ENCODE data around the gene PIAS2.
"Not testable (repeated sequence)": the region's sequence is repeated elsewhere in the genome, so short reads cannot be mapped to it uniquely, and the experiment has no call there.

PIAS2 gene

GRCh38 chr18:46830633-46831032 lies 86.7 kb downstream of the PIAS2 start:
- no peak for DNase-seq

GRCh38 chr18:46829947-46830346 lies 87.4 kb downstream of the PIAS2 start:
- DNase-seq, result no peak

- no peak for DNase-seq
Observed at GRCh38 chr18:46829531-46829930, 87.8 kb downstream of the PIAS2 start.

- no peak for DNase-seq
Observed at GRCh38 chr18:46821856-46822711, 95.2 kb downstream of the PIAS2 start.

GRCh38 chr18:46820863-46821262 lies 96.4 kb downstream of the PIAS2 start:
- no peak for DNase-seq

DNA sequence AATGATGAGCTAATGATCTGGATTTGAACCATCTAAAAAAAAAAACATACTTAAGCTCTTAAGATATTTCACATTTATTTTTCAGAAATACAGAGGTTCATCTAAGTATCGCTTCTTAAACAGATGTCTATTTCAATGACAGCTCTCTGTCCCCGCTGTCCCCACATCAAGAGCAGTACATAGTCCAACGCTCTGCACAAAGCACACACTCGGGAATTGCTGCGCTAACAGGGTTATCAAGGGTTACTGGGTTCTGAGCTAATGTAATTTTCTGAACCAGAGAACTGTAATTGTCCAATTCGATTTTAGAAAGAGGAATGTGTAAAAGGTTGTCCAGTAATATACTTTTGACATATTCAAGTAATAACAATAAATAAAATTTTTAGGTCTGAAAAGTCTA lies 101.6 kb downstream of the PIAS2 start:
- DNase-seq, result no peak

- no peak for DNase-seq
Observed at GRCh38 chr18:46814399-46814798, 102.9 kb downstream of the PIAS2 start.

GRCh38 chr18:46812311-46812710 lies 105.0 kb downstream of the PIAS2 start:
- no peak for DNase-seq

GRCh38 chr18:46810481-46811000 lies 106.8 kb downstream of the PIAS2 start:
- no peak for DNase-seq

DNA sequence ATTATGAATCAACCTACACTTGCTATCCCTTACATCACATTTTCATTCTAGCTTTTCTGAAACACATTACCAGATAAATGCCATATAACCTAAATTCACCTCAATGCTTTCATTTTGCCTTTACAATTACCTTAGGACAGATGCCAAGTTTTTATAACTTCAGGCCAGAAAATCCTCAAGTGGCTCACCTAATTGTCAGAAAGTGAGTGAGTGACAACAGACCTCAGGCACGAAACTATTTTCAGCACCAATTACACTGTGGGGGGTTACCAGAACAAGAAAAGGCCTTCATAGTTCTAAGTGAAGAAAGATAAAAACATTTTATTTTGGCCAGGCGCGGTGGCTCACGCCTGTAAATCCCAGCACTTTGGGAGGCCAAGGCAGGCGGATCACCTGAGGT lies 108.2 kb downstream of the PIAS2 start:
- DNase-seq, result no peak

DNA sequence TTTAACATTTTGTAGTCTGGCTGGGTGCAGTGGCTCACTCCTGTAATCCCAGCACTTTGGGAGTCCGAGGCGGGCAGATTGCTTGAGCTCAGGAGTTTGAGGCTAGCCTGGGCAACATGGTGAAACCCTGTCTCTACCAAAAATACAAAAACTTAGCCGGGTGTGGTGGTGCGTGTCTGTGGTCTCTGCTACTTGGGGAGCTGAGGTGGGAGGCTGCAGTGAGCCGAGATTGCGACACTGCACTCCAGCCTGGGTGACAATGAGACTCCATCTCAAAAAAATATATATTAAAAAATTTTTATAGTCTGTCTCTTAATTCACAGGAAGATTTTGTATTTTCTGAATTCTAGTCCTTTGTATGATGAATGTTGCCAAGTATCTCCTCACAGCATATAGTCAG lies 121.4 kb downstream of the PIAS2 start:
- DNase-seq, result not testable (repeated sequence)

GRCh38 chr18:46794607-46795006 lies 122.7 kb downstream of the PIAS2 start:
- DNase-seq, result no peak

DNA sequence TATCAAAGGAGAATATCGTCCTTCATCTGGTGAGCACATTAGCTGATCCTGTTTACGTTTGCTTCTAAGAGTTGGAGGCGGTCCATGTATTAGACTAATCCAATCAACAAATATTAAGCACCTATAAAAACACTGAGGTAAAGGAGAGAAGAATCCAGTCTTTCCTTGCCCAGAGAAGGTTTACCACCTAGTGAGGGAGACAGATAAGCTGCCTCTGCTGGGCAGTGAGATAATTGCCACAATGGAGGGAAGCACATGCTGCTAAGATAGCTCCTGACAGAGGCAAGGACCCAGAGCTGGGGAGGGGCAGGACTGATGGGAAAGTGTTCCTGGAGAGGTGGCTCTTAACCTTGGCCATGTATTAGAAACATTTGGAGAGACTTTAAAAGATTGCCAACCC lies 123.7 kb downstream of the PIAS2 start:
- no peak for DNase-seq

DNA sequence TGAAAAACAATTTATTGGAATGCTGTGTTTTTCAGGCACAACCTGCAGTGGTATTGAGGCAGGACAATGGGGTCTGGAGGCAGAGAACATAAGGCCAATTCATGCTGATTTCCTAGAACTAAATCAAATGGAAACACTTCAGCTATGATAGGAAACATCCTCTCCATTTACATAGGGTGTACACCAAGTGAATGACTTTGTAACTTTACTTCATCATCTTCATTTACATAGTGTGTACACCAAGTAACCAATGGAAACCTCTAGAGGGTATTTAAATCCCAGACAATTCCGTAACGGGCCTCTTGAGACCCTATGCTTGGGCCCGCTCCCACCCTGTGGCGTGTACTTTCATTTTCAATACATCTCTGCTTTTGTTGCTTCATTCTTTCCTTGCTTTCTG lies 128.2 kb downstream of the PIAS2 start:
- no peak for DNase-seq

- DNase-seq, result no peak
Observed at GRCh38 chr18:46787674-46788073, 129.6 kb downstream of the PIAS2 start.

- DNase-seq, result no peak
Observed at GRCh38 chr18:46772357-46772756, 144.9 kb downstream of the PIAS2 start.

- no peak for DNase-seq
Observed at GRCh38 chr18:46771141-46771540, 146.2 kb downstream of the PIAS2 start.

DNA sequence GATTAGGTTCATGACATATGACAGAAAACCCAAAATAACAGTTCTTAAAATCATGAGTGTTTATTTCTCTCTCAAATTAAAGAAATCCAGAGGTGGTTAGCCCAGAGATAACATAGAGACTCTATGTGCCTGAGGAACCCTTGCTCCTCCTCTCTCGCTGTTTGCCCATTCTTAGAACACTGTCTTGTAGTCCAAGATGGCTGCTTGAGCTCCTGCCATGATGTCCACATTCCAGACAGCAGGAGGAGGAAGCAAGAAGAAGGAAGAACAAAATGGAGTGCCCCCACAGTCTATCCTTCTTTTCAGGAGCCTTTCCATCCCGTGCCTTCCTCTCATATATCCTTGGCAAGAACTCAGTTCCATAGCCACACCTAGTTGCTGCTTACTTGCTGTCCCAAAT lies 146.6 kb downstream of the PIAS2 start:
- DNase-seq, result no peak

DNA sequence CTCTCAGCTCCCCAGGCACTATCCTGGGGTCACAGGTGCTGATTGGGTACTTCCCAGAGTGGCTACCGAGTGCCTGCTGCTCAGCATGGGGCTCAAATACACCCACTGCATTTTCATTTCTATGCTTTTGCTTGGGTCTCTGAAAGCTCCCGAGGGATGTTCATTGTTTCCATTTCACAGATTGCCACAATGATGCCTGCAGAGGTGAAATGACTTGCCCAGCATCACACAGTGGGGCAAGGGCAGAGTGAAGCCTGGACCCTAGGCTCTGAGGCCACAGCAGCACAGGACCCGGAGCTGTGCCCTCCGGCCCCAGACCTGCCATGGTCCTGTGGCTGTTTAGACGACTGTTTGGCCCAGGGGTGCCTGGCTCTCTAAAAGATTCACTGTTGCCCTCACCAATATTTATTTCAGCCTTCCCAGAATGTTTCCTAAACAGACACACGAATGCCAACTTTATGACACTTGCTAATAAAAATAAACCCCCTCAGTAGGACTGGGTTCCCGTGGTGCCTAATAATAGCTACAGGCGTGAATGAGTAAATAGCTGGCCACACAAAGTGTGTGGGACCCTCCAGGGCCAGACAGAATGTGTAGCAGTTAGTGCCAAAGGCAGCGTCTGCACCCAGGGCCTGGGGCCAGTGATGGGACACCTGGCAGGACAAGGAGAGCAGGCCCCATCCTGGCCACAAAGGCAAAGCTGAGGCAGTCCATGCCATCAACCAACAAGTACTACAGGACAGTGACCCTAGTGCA lies 149.0 kb downstream of the PIAS2 start:
- DNase-seq, result no peak

GRCh38 chr18:46767217-46767616 lies 150.1 kb downstream of the PIAS2 start:
- DNase-seq, result no peak

- no peak for DNase-seq
Observed at GRCh38 chr18:46764586-46764985, 152.7 kb downstream of the PIAS2 start.

DNA sequence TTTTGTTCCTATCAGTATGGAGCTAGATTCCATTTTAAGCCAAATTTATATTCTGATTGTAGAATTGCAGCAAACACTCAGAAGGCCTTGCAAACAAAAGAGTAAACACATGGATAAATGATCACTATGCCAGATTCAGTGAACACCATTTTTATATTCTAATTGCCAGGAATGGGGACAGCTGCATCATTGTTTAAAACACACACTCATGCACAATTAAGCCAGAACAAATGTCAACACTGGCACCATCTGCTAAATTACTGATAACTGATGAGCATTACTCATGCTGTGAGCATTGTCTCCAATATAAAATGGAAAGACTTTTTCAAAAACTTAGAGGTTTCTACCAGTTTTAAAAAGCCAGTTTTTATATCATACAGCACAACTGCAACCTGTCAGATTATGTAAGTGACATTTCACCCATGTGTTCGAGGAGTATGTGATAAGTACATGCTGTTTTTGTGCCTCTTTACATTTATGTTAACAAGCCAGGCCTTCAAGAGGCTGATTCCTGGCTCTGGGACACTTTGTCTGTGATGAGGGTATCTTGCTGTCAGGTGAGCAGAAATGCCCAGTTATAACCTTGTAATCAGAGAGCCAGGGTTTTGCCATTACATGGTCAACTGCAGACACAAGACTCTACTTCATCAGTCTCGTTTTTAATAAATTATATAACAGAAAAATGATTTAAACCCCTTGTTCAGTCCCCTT lies 156.1 kb downstream of the PIAS2 start:
- DNase-seq, result peak; percentile 79

GRCh38 chr18:46759890-46760289 lies 157.4 kb downstream of the PIAS2 start:
- peak; percentile 60 for DNase-seq
